Measurements from ENCODE around the gene FRYL. TPM values are rescaled to one million over a fixed set of nuclear protein-coding genes. Genes with fewer than 3 reads are reported as not detected.

FRYL gene
- total and polyA plus RNA-seq, 2 of the 8 experiments (the other 6 are each of a cell fraction or from before 2014, with no cell fraction given), result 8.0 to 36.5 TPM

- peak overlapping the region; percentile 19; the same call in 1 of the 2 replicates for H2AFZ ChIP-seq (ENCODE audit: low read length)
- peaks cover 0 to 2% (median 0%) of the 10 kb centered on the region in 4 experiments; a peak in 1 of 7 replicates for H3K4me1 ChIP-seq (replicated peaks in 1 of 4; ENCODE audit: control insufficient read depth in 3 of 4, insufficient read depth in 4 of 4, low read length in 3 of 4)
- H2BK12ac ChIP-seq (ENCODE audit: low read depth, low read length), result no peak overlapping the region
- H3K36me3 ChIP-seq (ENCODE audit: control insufficient read depth in 2 of 4, insufficient read depth in 4 of 4, low read length in 3 of 4), result no peaks in the 10 kb centered on the region
- no peak overlapping the region for H4K5ac ChIP-seq (ENCODE audit: insufficient read length, low read depth, low read length)
- no peaks in the 10 kb centered on the region for H3K27me3 ChIP-seq (replicated peaks in 1 of 4; ENCODE audit: control insufficient read depth in 3 of 4, extremely low read depth in 1 of 4, insufficient read depth in 3 of 4, low read length in 3 of 4)
- no peak overlapping the region for H4K8ac ChIP-seq (ENCODE audit: extremely low read depth, insufficient read depth, low read length)
- H3K4me3 ChIP-seq (ENCODE audit: extremely low read depth in 1 of 4, insufficient read depth in 2 of 4, low read depth in 3 of 4, low read length in 4 of 4), result no peak overlapping the region
- CTCF ChIA-PET (ENCODE audit: partially characterized antibody), result no interaction called here
- H3K14ac ChIP-seq (ENCODE audit: insufficient read length), result no peak overlapping the region
- H3K27ac ChIP-seq (ENCODE audit: low read depth, low read length), result no peak overlapping the region
- TF ChIP-seq ATF3 (IDR thresholded peaks at IDR 0.05; ENCODE audit: insufficient read depth, low read depth, low read length) (no peak), ATF2 (IDR thresholded peaks at IDR 0.05; ENCODE audit: low read length) (no peak), CBX5 (IDR thresholded peaks at IDR 0.05; ENCODE audit: low read depth, low read length) (no peak), FOSL1 (IDR thresholded peaks at IDR 0.05; ENCODE audit: insufficient read depth, low read depth, low read length) (no peak), SAP30 (IDR thresholded peaks at IDR 0.05; ENCODE audit: insufficient read depth, insufficient replicate concordance, low read length) (no peak), E2F6 (IDR thresholded peaks at IDR 0.05) (no peak), RFX5 (IDR thresholded peaks at IDR 0.05; ENCODE audit: borderline replicate concordance, low read depth, low read length) (no peak)
- H3K79me1 ChIP-seq (ENCODE audit: low read depth, low read length), result no peaks in the 10 kb centered on the region
- 70% methylated on average over 1 of the region's 1 CpG; no CpG with 5 or more reads in 1 of the 2 experiments for WGBS, 2 experiments (ENCODE audit: extremely low coverage in 1 of 2, insufficient coverage in 1 of 2, insufficient read length in 1 of 2, insufficient replicate concordance in 2 of 2, low coverage in 1 of 2, low lambda C conversion rate in 2 of 2, missing lambda C conversion rate in 1 of 2)
- no peak overlapping the region for H3K9ac ChIP-seq (replicated peaks in 1 of 4; ENCODE audit: extremely low read depth in 1 of 4, low read depth in 3 of 4, low read length in 3 of 4)
- no peak overlapping the region for H3K4me2 ChIP-seq (ENCODE audit: insufficient read depth in 1 of 2, low read depth in 2 of 2, low read length in 2 of 2)
- no peak overlapping the region for H3K18ac ChIP-seq (ENCODE audit: extremely low read depth, low read length)
- no peak overlapping the region for H2BK15ac ChIP-seq (ENCODE audit: low read length)
- H2BK20ac ChIP-seq (ENCODE audit: low read length), result no peak overlapping the region
- POLR2A ChIA-PET (ENCODE audit: partially characterized antibody), result no interaction called here
- H3K4ac ChIP-seq (replicated peaks; ENCODE audit: insufficient read length, low read depth, low read length), result no peak overlapping the region
- no peaks in the 10 kb centered on the region for H3K79me2 ChIP-seq (ENCODE audit: control insufficient read depth in 1 of 2, insufficient read depth in 2 of 2, low read length in 2 of 2)
- no peaks in the 10 kb centered on the region for H3K9me3 ChIP-seq (ENCODE audit: insufficient read depth in 2 of 2, low read depth in 1 of 2, low read length in 1 of 2)
- H2BK5ac ChIP-seq (ENCODE audit: low read depth, low read length), result no peak overlapping the region
- FAIRE-seq, result no peak
- no peak overlapping the region for H2BK120ac ChIP-seq (replicated peaks; ENCODE audit: low read depth, low read length)
- no peak overlapping the region for H4K91ac ChIP-seq (replicated peaks; ENCODE audit: insufficient read length, low read length)
- no peak overlapping the region for H2AK5ac ChIP-seq (ENCODE audit: low read depth, low read length)
- H4K20me1 ChIP-seq (replicated peaks in 1 of 2; ENCODE audit: control insufficient read depth in 1 of 2, insufficient read depth in 2 of 2, low read length in 2 of 2), result no peaks in the 10 kb centered on the region
- H3K23me2 ChIP-seq (ENCODE audit: low read depth, low read length), result no peaks in the 10 kb centered on the region
- H3K23ac ChIP-seq (ENCODE audit: insufficient read length), result no peak overlapping the region
- H3K56ac ChIP-seq (replicated peaks; ENCODE audit: insufficient read length, low read depth, low read length), result no peak overlapping the region
- no peak for DNase-seq (ENCODE audit: low read depth in 1 of 2, low spot score in 2 of 2)
These were observed 307.3 kb downstream of the FRYL start for GRCh38 chr4:48472794-48473193.

Measured in H1 (cell line).